SK-N-MC (cell line): ENCODE results near the gene CMIP.

Experiments
- DNase-seq: peaks from one replicate; pipeline ENCODE4 v3.0.0-alpha.2; 2011; ENCODE audit warnings: low read depth, low spot score
- H3K27ac ChIP-seq: fragments of 200-600 bp; sonication (generic); 2 replicates; pipeline ENCODE4 v1.5.1; 2016; ENCODE audit warnings: mixed run types
- H3K36me3 ChIP-seq: fragments of 200-600 bp; sonication (generic); 2 replicates; pipeline ENCODE4 v1.6.1; 2017; ENCODE audit warnings: antibody characterized with exemption, low read length, mixed read lengths; ENCODE audit not compliant: insufficient read depth
- H3K4me3 ChIP-seq: fragments of 200-600 bp; sonication (generic); 2 replicates; pipeline ENCODE4 v1.5.1; 2016
- H3K9ac ChIP-seq: fragments of 200-600 bp; sonication (generic); 2 replicates; pipeline ENCODE4 v1.8.0; 2017; ENCODE audit warnings: mixed run types, mixed read lengths; ENCODE audit not compliant: insufficient read length
- H3K9me3 ChIP-seq: fragments of 200-600 bp; sonication (generic); 2 replicates; pipeline ENCODE4 v1.6.1; 2017; ENCODE audit warnings: low read depth, mild to moderate bottlenecking, antibody characterized with exemption, low read length, moderate library complexity, mixed read lengths
- EZH2 ChIP-seq: fragments of 200-600 bp; sonication (generic); IDR thresholded peaks from one replicate; pipeline ENCODE4 v1.6.1; 2017; ENCODE audit warnings: antibody characterized with exemption
- FOXP2 ChIP-seq: optimal IDR thresholded peaks from 2 replicates; pipeline ENCODE3; 2011; ENCODE audit warnings: mild to moderate bottlenecking, moderate library complexity; ENCODE audit not compliant: insufficient read depth; ENCODE audit errors: extremely low read length, control extremely low read depth
- POLR2AphosphoS5 ChIP-seq: IDR thresholded peaks from 2 replicates; pipeline ENCODE4 v1.6.1; 2012; ENCODE audit warnings: mild to moderate bottlenecking, low read depth, low read length, borderline replicate concordance

The CMIP gene

GRCh38 chr16:81634380-81635062 is 189.9 kb downstream of the CMIP start:
- Histone ChIP-seq H3K9ac (no peak overlapping the region), H3K36me3 (no peaks in the 10 kb centered on the region), H3K4me3 (no peak overlapping the region), H3K27ac (no peak overlapping the region), H3K9me3 (no peaks in the 10 kb centered on the region)
- DNase-seq: no peak
- TF ChIP-seq POLR2AphosphoS5: no peak
- TF ChIP-seq EZH2: no peak
- no peak for TF ChIP-seq FOXP2

GRCh38 chr16:81635063-81635937 is 190.7 kb downstream of the CMIP start:
- Histone ChIP-seq H3K36me3 (no peaks in the 10 kb centered on the region), H3K9me3 (no peaks in the 10 kb centered on the region), H3K27ac (no peak overlapping the region), H3K4me3 (no peak overlapping the region), H3K9ac (no peak overlapping the region)
- DNase-seq: no peak
- TF ChIP-seq POLR2AphosphoS5 (no peak), EZH2 (no peak), FOXP2 (no peak)

GRCh38 chr16:81636298-81636993 is 191.8 kb downstream of the CMIP start:
- DNase-seq: no peak
- Histone ChIP-seq H3K4me3 (no peak overlapping the region), H3K36me3 (no peaks in the 10 kb centered on the region), H3K9me3 (no peaks in the 10 kb centered on the region), H3K27ac (no peak overlapping the region), H3K9ac (no peak overlapping the region)
- TF ChIP-seq FOXP2 (no peak), EZH2 (no peak), POLR2AphosphoS5 (no peak)

GRCh38 chr16:81637336-81638235 is 193.0 kb downstream of the CMIP start:
- Histone ChIP-seq H3K4me3 (no peak overlapping the region), H3K9ac (no peak overlapping the region), H3K9me3 (no peaks in the 10 kb centered on the region), H3K27ac (no peak overlapping the region), H3K36me3 (no peaks in the 10 kb centered on the region)
- DNase-seq: no peak
- TF ChIP-seq POLR2AphosphoS5 (no peak), EZH2 (no peak), FOXP2 (no peak)

- Histone ChIP-seq H3K4me3 (no peak overlapping the region), H3K9ac (no peak overlapping the region), H3K27ac (no peak overlapping the region), H3K9me3 (no peaks in the 10 kb centered on the region), H3K36me3 (no peaks in the 10 kb centered on the region)
- no peak for TF ChIP-seq EZH2
- TF ChIP-seq FOXP2: no peak
- TF ChIP-seq POLR2AphosphoS5: no peak
- DNase-seq: no peak
These were observed 193.8 kb downstream of the CMIP start for GRCh38 chr16:81638286-81638945.

- TF ChIP-seq POLR2AphosphoS5 (no peak), FOXP2 (no peak), EZH2 (no peak)
- no peak overlapping the region for H3K9ac ChIP-seq
- H3K9me3 ChIP-seq: no peaks in the 10 kb centered on the region
- H3K36me3 ChIP-seq: no peaks in the 10 kb centered on the region
- DNase-seq: no peak
- H3K4me3 ChIP-seq: no peak overlapping the region
- no peak overlapping the region for H3K27ac ChIP-seq
These were observed 194.7 kb downstream of the CMIP start for GRCh38 chr16:81639348-81639747.

- Histone ChIP-seq H3K27ac (no peak overlapping the region), H3K4me3 (no peak overlapping the region), H3K9me3 (no peaks in the 10 kb centered on the region), H3K36me3 (no peaks in the 10 kb centered on the region), H3K9ac (no peak overlapping the region)
- DNase-seq: no peak
- TF ChIP-seq FOXP2 (no peak), EZH2 (no peak), POLR2AphosphoS5 (no peak)
These were observed 195.5 kb downstream of the CMIP start for GRCh38 chr16:81639931-81640680.
